Gastrocnemius medialis (tissue), 4 donors: ENCODE results near the gene HTR2C. TPM values are rescaled to one million over a fixed set of nuclear protein-coding genes. Genes with fewer than 3 reads are reported as not detected.
"Not testable (repeated sequence)": the region's sequence is repeated elsewhere in the genome, so short reads cannot be mapped to it uniquely, and the experiment has no call there.

Experiments used
- ATAC-seq, 2 donors: fragments of 150-250 bp; one replicate each; pipeline ENCODE4 v1.9.1; 2016
- DNase-seq, 2 donors: peaks; one replicate each; pipeline ENCODE4 v3.0.0-alpha.2; 2019
- H3K27ac ChIP-seq, 4 donors: fragments of 200-600 bp; sonication (generic); 1 replicate in 1 of 4; 2 replicates in 3 of 4; pipeline ENCODE4 v1.5.1; 2016 to 2018; ENCODE audit warnings: mild to moderate bottlenecking in 2 of 4, moderate library complexity in 1 of 4
- H3K27me3 ChIP-seq, 3 donors: fragments of 200-600 bp; sonication (generic) in 2 of 3; 1 replicate in 1 of 3; 2 replicates in 2 of 3; pipeline versions ENCODE4 v1.5.1 to v1.6.0; 2016 to 2019; ENCODE audit warnings: mild to moderate bottlenecking in 1 of 3, moderate library complexity in 1 of 3
- H3K36me3 ChIP-seq, 2 donors: fragments of 200-600 bp; sonication (generic) in 1 of 2; one replicate each; pipeline ENCODE4 v1.5.1; 2017 to 2018
- H3K4me1 ChIP-seq, 2 donors: fragments of 200-600 bp; sonication (generic) in 1 of 2; one replicate each; pipeline ENCODE4 v1.5.1; 2016 to 2017; ENCODE audit warnings: mild to moderate bottlenecking in 2 of 2
- H3K4me3 ChIP-seq, 4 donors: fragments of 200-600 bp; sonication (generic) in 3 of 4; 1 replicate in 1 of 4; 2 replicates in 3 of 4; pipeline ENCODE4 v1.5.1; 2016 to 2019; ENCODE audit warnings: mild to moderate bottlenecking in 2 of 4
- H3K9me3 ChIP-seq, 3 donors: fragments of 200-600 bp; sonication (generic) in 2 of 3; 1 replicate in 1 of 3; 2 replicates in 2 of 3; pipeline ENCODE4 v1.5.1; 2016 to 2019
- CTCF ChIP-seq, 5 experiments: fragments of 450-650 bp in 3 of 5; fragments of 200-600 bp in 2 of 5; sonication (generic) in 2 of 5; IDR thresholded peaks in 4 of 5; conservative IDR thresholded peaks in 1 of 5; 1 replicate in 4 of 5; 2 replicates in 1 of 5; pipeline ENCODE4 v1.5.1; 2016 to 2019; ENCODE audit warnings: antibody characterized with exemption in 5 of 5, mild to moderate bottlenecking in 3 of 5, moderate library complexity in 3 of 5
- POLR2A ChIP-seq, 2 donors: fragments of 450-650 bp; IDR thresholded peaks; one replicate each; pipeline ENCODE4 v1.6.1; 2017; ENCODE audit warnings: antibody characterized with exemption in 2 of 2, mild to moderate bottlenecking in 2 of 2, moderate library complexity in 2 of 2
- in situ Hi-C, 4 donors: fragments of 200-750 bp; cut with MboI; loops; one replicate each; pipeline versions ENCODE4 v1.15.0 to v1.8.0; 2017; ENCODE audit warnings: low sequenced_read_pairs in 4 of 4
- intact Hi-C: fragments of 100-400 bp; cut with DNase I; formaldehyde crosslinking; loops from one replicate; pipeline ENCODE4 v1.15.1; 2023; ENCODE audit warnings: low total_unique reads
- total RNA-seq, 4 donors: library from RNA; depleted of rRNA; stranded (reverse); fragments of >200 nt; gene quantifications; one replicate each; pipeline versions ENCODE4 v1.1.0 to v1.2.3, GENCODE V29; 2016

HTR2C gene
- total RNA-seq, 4 donors from 2014 or later, result not detected

- H3K27me3 ChIP-seq, result peaks cover 0 to 3% (median 0%) of the 10 kb centered on the region in 3 donors
- no peaks in the 10 kb centered on the region for H3K9me3 ChIP-seq
- TF ChIP-seq POLR2A (IDR thresholded peaks at IDR 0.05) (no peak), CTCF (IDR thresholded peaks at IDR 0.05 in 4 of 5, conservative IDR thresholded peaks at IDR 0.05 in 1 of 5) (no peak)
- H3K4me1 ChIP-seq, result no peaks in the 10 kb centered on the region
- no peaks in the 10 kb centered on the region for H3K36me3 ChIP-seq
- H3K4me3 ChIP-seq, result no peak overlapping the region
- intact Hi-C loops, result no loop called here
- in situ Hi-C loops, result no loop called here
- no peak for DNase-seq
- no peak for ATAC-seq
- no peak overlapping the region for H3K27ac ChIP-seq
Measured at GRCh38 chrX:114599305-114599704, 15.4 kb downstream of the HTR2C start.

- DNase-seq (no peak), ATAC-seq (no peak)
- Histone ChIP-seq H3K27me3 (peaks cover 0 to 3% (median 0%) of the 10 kb centered on the region in 3 donors), H3K9me3 (no peaks in the 10 kb centered on the region), H3K4me3 (no peak overlapping the region), H3K4me1 (no peaks in the 10 kb centered on the region), H3K27ac (no peak overlapping the region), H3K36me3 (no peaks in the 10 kb centered on the region)
- TF ChIP-seq CTCF (IDR thresholded peaks at IDR 0.05 in 4 of 5, conservative IDR thresholded peaks at IDR 0.05 in 1 of 5), result no peak
- no peak for TF ChIP-seq POLR2A (IDR thresholded peaks at IDR 0.05)
- in situ Hi-C loops, result loop anchor here in 1 of 4 donors (25.0 kb wide), 1 partner anchor 362 kb away; no protein-coding TSS in a partner anchor
- intact Hi-C loops, result no loop called here
Measured at GRCh38 chrX:114599911-114600310, 16.0 kb downstream of the HTR2C start.

GRCh38 chrX:114606619-114607018 is 22.7 kb downstream of the HTR2C start:
- in situ Hi-C loops, result loop anchor here in 1 of 4 donors (25.0 kb wide), 1 partner anchor 356 kb away; no protein-coding TSS in a partner anchor
- DNase-seq, intact Hi-C loops, H3K9me3 ChIP-seq, H3K27me3 ChIP-seq, H3K4me3 ChIP-seq, H3K4me1 ChIP-seq, H3K27ac ChIP-seq, H3K36me3 ChIP-seq, ATAC-seq: not testable (repeated sequence)

GRCh38 chrX:114611018-114611619 is 27.2 kb downstream of the HTR2C start:
- H3K27ac ChIP-seq, result no peak overlapping the region
- no peaks in the 10 kb centered on the region for H3K4me1 ChIP-seq
- no peaks in the 10 kb centered on the region for H3K9me3 ChIP-seq
- H3K36me3 ChIP-seq, result no peaks in the 10 kb centered on the region
- ATAC-seq (no peak), DNase-seq (no peak)
- no peak overlapping the region for H3K4me3 ChIP-seq
- peaks cover 0 to 3% (median 0%) of the 10 kb centered on the region in 3 donors for H3K27me3 ChIP-seq
- TF ChIP-seq CTCF (IDR thresholded peaks at IDR 0.05 in 4 of 5, conservative IDR thresholded peaks at IDR 0.05 in 1 of 5) (peak in 3 of 5 experiments; percentile 32 to 67 (median 48)), POLR2A (IDR thresholded peaks at IDR 0.05) (no peak)
- in situ Hi-C loops, result loop anchor here in 1 of 4 donors (25.0 kb wide), 1 partner anchor 351 kb away; no protein-coding TSS in a partner anchor
- intact Hi-C loops, result no loop called here

- no peak overlapping the region for H3K4me3 ChIP-seq
- no peak for ATAC-seq
- H3K9me3 ChIP-seq, result no peaks in the 10 kb centered on the region
- H3K27ac ChIP-seq, result no peak overlapping the region
- in situ Hi-C loops (loop anchor here in 1 of 4 donors (25.0 kb wide), 1 partner anchor 347 kb away; no protein-coding TSS in a partner anchor), intact Hi-C loops (no loop called here)
- no peaks in the 10 kb centered on the region for H3K4me1 ChIP-seq
- H3K27me3 ChIP-seq, result peaks cover 0 to 4% (median 3%) of the 10 kb centered on the region in 3 donors
- DNase-seq, result no peak
- TF ChIP-seq POLR2A (IDR thresholded peaks at IDR 0.05) (no peak), CTCF (IDR thresholded peaks at IDR 0.05 in 4 of 5, conservative IDR thresholded peaks at IDR 0.05 in 1 of 5) (no peak)
- H3K36me3 ChIP-seq, result no peaks in the 10 kb centered on the region
Measured at GRCh38 chrX:114615765-114616164, 31.9 kb downstream of the HTR2C start.
